AG09319 (cell line): ENCODE data around the gene TLCD3A.
"Not testable (repeated sequence)": the region's sequence is repeated elsewhere in the genome, so short reads cannot be mapped to it uniquely, and the experiment has no call there.

Source experiments
- DNase-seq: peaks from one replicate; pipeline ENCODE4 v3.0.0-alpha.2; 2010; ENCODE audit warnings: low read depth; ENCODE audit errors: extremely low read depth
- CTCF ChIP-seq: IDR thresholded peaks from 2 replicates; pipeline ENCODE4 v1.5.1; 2011; ENCODE audit warnings: low read depth, mild to moderate bottlenecking, inconsistent platforms, low read length, moderate library complexity

The TLCD3A gene

GRCh38 chr17:787641-788221 is 55.3 kb downstream of the TLCD3A start:
- DNase-seq = no peak
- TF ChIP-seq CTCF = no peak

- DNase-seq = no peak
- no peak for TF ChIP-seq CTCF
These were observed 56.2 kb downstream of the TLCD3A start for GRCh38 chr17:788551-788950.

GRCh38 chr17:789160-789840 is 56.9 kb downstream of the TLCD3A start:
- no peak for TF ChIP-seq CTCF
- DNase-seq = no peak

- DNase-seq = peak; percentile 8
These were observed 57.8 kb downstream of the TLCD3A start for GRCh38 chr17:789931-790873.

- not testable (repeated sequence) for DNase-seq
These were observed 58.5 kb downstream of the TLCD3A start for GRCh38 chr17:790874-791247.

- TF ChIP-seq CTCF = no peak
- DNase-seq = no peak
These were observed 59.4 kb downstream of the TLCD3A start for GRCh38 chr17:791829-792228.

GRCh38 chr17:792277-792676 is 59.9 kb downstream of the TLCD3A start:
- TF ChIP-seq CTCF = no peak; the same call in 1 of the 2 replicates
- DNase-seq = no peak
